Small intestine (tissue), 7 donors: ENCODE measurements around the gene SACS. TPM values are rescaled to one million over a fixed set of nuclear protein-coding genes. Genes with fewer than 3 reads are reported as not detected.
A peak's percentile ranks its signal among the peaks of the same experiment; 100 is the strongest.

ENCODE experiments used
- DNase-seq, 2 donors: peaks; one replicate each; pipeline versions ENCODE4 v3.0.0 to v3.0.0-alpha.2; 2013
- FAIRE-seq: peaks from 2 replicates; lab custom pipeline; 2012; peaks lifted over from hg19 to GRCh38; lab: Jason Lieb, UNC
- H3K27ac ChIP-seq, 3 donors: one replicate each; pipeline ENCODE4 v1.5.1; 2013; ENCODE audit warnings: low read length in 2 of 3, mild to moderate bottlenecking in 2 of 3, control low read depth in 1 of 3, inconsistent platforms in 1 of 3, low read depth in 1 of 3, moderate library complexity in 1 of 3
- H3K27me3 ChIP-seq, 3 donors: one replicate each; pipeline ENCODE4 v1.6.1; 2013; ENCODE audit warnings: low read length in 3 of 3, inconsistent platforms in 1 of 3; ENCODE audit not compliant: control insufficient read depth in 3 of 3, insufficient read depth in 3 of 3
- H3K36me3 ChIP-seq, 3 donors: one replicate each; pipeline ENCODE4 v1.6.1; 2013; ENCODE audit warnings: low read length in 3 of 3, inconsistent platforms in 1 of 3, low read depth in 1 of 3, mild to moderate bottlenecking in 1 of 3, moderate library complexity in 1 of 3; ENCODE audit not compliant: control insufficient read depth in 3 of 3, insufficient read depth in 2 of 3
- H3K4me1 ChIP-seq, 3 donors: one replicate each; pipeline ENCODE4 v1.6.1; 2013; ENCODE audit warnings: low read length in 2 of 3, inconsistent platforms in 1 of 3, low read depth in 1 of 3, mild to moderate bottlenecking in 1 of 3, moderate library complexity in 1 of 3; ENCODE audit not compliant: control insufficient read depth in 3 of 3, insufficient read depth in 2 of 3
- H3K4me3 ChIP-seq, 3 donors: one replicate each; pipeline ENCODE4 v1.5.1; 2013; ENCODE audit warnings: low read length in 3 of 3, control low read depth in 1 of 3, inconsistent platforms in 1 of 3, low read depth in 1 of 3, mild to moderate bottlenecking in 1 of 3, moderate library complexity in 1 of 3
- H3K9me3 ChIP-seq, 2 donors: one replicate each; pipeline ENCODE4 v1.6.1; 2013; ENCODE audit warnings: low read depth in 1 of 2, low read length in 1 of 2; ENCODE audit not compliant: control insufficient read depth in 2 of 2, insufficient read depth in 1 of 2
- WGBS, 3 donors: extraction: QIAGEN DNeasy Blood & Tissue Kit; methylation state at CpG; one replicate each; pipeline ENCODE4 v1.1.7; 2013; 5-methylcytosine and 5-hydroxymethylcytosine counted together
- polyA plus RNA-seq, 4 donors: library from polyadenylated mRNA; stranded (reverse) in 3 of 4; unstranded in 1 of 4; fragments of 200-250 nt in 3 of 4; fragments of 120-200 nt in 1 of 4; gene quantifications; one replicate each; pipeline versions ENCODE4 v1.2.1 to v1.2.3, GENCODE V29; 2013
- donor health status: healthy with polysubstance abuse.
- donor health status: control.
- donor health status: control.
- donor health status: Bipolar disorder and iron deficiency.
- donor health status: healthy.

Gene SACS
- polyA plus RNA-seq, 4 donors = 0.67 to 2.7 (median 1.1) TPM

DNA sequence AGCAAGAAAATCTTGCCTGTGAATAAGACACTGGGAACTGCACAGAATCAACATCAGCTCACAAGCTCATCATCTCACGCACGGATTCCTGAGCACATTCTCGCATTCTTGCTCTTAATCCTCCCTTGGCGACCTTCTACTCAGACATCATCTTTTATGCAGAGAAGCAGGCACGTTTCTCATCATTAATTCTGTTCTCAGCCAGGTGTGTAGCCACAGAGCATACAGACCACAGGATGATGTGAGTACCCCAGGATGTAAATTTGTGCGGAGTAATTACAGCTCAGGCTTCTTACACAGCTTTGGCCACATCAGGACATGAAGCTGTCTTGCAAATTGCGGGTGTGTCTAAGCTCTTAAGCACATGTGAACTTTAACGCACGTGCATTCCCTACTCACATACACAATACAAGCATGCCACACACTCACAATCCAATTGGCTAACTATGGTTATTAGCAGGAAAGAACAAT is 36.5 kb upstream of the SACS start:
- no peaks in the 10 kb centered on the region for H3K36me3 ChIP-seq
- H3K4me3 ChIP-seq = no peak overlapping the region
- DNase-seq (no peak), FAIRE-seq (no peak)
- peaks cover 0 to 9% (median 0%) of the 10 kb centered on the region in 3 donors for H3K4me1 ChIP-seq
- no peaks in the 10 kb centered on the region for H3K9me3 ChIP-seq
- no peak overlapping the region for H3K27ac ChIP-seq
- H3K27me3 ChIP-seq = peaks cover 0 to 9% (median 0%) of the 10 kb centered on the region in 3 donors
- WGBS, 3 donors = 59 to 67% (median 64%) methylated on average over 9 of the region's 9 CpGs

GRCh38 chr13:23468811-23469210 is 35.3 kb upstream of the SACS start:
- Histone ChIP-seq H3K27me3 (peaks cover 0 to 9% (median 0%) of the 10 kb centered on the region in 3 donors), H3K4me3 (no peak overlapping the region), H3K4me1 (peaks cover 0 to 9% (median 0%) of the 10 kb centered on the region in 3 donors), H3K27ac (no peak overlapping the region), H3K36me3 (no peaks in the 10 kb centered on the region), H3K9me3 (no peaks in the 10 kb centered on the region)
- FAIRE-seq (no peak), DNase-seq (no peak)
- 57 to 76% (median 66%) methylated on average over 3 of the region's 3 CpGs for WGBS, 3 donors

- DNase-seq (no peak), FAIRE-seq (no peak)
- Histone ChIP-seq H3K4me3 (no peak overlapping the region), H3K4me1 (peaks cover 0 to 9% (median 0%) of the 10 kb centered on the region in 3 donors), H3K9me3 (no peaks in the 10 kb centered on the region), H3K27ac (no peak overlapping the region), H3K27me3 (peaks cover 0 to 9% (median 0%) of the 10 kb centered on the region in 3 donors), H3K36me3 (no peaks in the 10 kb centered on the region)
- WGBS, 3 donors = 77 to 85% (median 84%) methylated on average over 3 of the region's 3 CpGs
Observed at GRCh38 chr13:23467932-23468278, 34.4 kb upstream of the SACS start.

DNA sequence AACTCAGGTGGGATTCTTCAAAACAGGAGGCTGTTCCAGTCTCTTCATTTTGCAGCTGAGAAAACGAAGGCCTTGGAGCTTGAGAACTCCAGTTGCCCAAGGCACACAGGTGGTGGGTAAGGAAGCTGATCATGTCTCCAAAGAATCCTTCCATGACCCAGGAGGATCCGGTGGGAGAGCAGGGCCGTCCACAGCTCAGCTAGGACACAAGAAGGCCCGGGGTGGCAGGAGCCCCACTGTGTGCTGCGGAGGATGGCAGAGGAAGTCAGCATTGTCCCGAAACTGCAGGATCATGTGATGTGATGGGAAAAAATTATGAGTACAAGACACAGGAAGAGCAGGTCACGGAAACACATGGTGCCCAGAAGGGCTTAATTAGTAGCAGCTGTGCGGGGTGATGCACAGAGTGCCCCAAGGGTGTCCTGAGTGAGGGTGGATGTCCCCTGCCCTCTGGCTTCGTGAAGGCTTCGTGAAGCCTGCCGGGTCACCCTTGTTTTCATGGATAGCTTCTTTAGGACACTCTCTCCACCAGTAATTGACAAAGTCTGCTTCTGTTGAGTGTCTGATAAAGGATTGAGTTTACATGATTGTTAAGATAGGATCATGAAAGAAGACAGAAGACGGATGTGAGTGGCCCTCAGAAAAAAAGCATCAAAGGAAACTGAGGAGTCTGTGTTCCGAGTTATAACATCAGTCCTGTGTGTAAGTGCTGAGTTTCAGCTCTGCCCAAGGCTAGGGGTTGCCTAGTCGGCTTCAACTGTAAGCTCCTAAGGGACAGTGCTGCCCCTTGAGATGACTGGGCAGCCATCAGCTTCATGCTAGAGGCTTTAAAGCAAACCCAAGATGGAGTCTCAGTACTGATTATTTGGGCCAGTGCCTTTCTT is 33.8 kb upstream of the SACS start:
- FAIRE-seq = no peak
- H3K9me3 ChIP-seq = no peaks in the 10 kb centered on the region
- DNase-seq = no peak
- H3K27ac ChIP-seq = no peak overlapping the region
- 74 to 80% (median 79%) methylated on average over 14 of the region's 14 CpGs for WGBS, 3 donors
- peaks cover 0 to 9% (median 0%) of the 10 kb centered on the region in 3 donors for H3K4me1 ChIP-seq
- peaks cover 0 to 9% (median 0%) of the 10 kb centered on the region in 3 donors for H3K27me3 ChIP-seq
- no peak overlapping the region for H3K4me3 ChIP-seq
- H3K36me3 ChIP-seq = no peaks in the 10 kb centered on the region

- Histone ChIP-seq H3K36me3 (no peaks in the 10 kb centered on the region), H3K4me1 (peaks cover 0 to 9% (median 0%) of the 10 kb centered on the region in 3 donors), H3K9me3 (no peaks in the 10 kb centered on the region), H3K27ac (peak overlapping the region; percentile 21 to 55 (median 45)), H3K4me3 (peak overlapping the region in 2 of 3 donors; percentile 37 to 43), H3K27me3 (peaks cover 0 to 9% (median 0%) of the 10 kb centered on the region in 3 donors)
- 1 to 3% (median 1%) methylated on average over 50 to 64 of the region's 64 CpGs for WGBS, 3 donors
- DNase-seq (peak; percentile 32 to 70), FAIRE-seq (no peak)
Observed at GRCh38 chr13:23466144-23467002, 32.9 kb upstream of the SACS start.

DNA sequence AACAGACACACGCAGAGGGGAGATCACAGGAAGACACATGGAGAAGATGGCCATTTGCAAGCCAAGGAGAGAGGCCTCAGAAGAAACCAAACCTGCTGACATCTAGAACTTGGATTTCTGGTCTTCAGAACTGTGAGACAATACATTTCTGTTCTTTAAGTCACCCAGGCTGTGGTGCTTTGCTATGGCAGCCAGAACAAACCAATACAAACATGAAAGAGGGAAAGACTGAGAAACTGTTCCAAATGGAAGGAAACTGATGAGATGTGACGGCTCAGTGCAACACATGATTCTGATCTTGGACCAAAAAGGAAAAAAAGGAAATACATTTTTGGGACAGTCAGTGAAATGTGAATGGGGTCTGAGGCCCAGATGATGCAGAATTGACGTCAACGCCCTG is 30.2 kb upstream of the SACS start:
- Histone ChIP-seq H3K27me3 (peaks cover 0 to 9% (median 0%) of the 10 kb centered on the region in 3 donors), H3K36me3 (no peaks in the 10 kb centered on the region), H3K27ac (no peak overlapping the region), H3K4me1 (peaks cover 0 to 9% (median 0%) of the 10 kb centered on the region in 3 donors), H3K4me3 (no peak overlapping the region), H3K9me3 (no peaks in the 10 kb centered on the region)
- FAIRE-seq (no peak), DNase-seq (no peak)
- WGBS, 3 donors = 89 to 92% (median 91%) methylated on average over 4 of the region's 4 CpGs

- DNase-seq = no peak
- Histone ChIP-seq H3K4me1 (peaks cover 0 to 9% (median 0%) of the 10 kb centered on the region in 3 donors), H3K27me3 (peaks cover 0 to 9% (median 0%) of the 10 kb centered on the region in 3 donors), H3K27ac (no peak overlapping the region), H3K4me3 (no peak overlapping the region), H3K36me3 (no peaks in the 10 kb centered on the region), H3K9me3 (no peaks in the 10 kb centered on the region)
- no peak for FAIRE-seq
- WGBS, 3 donors = 26 to 50% (median 31%) methylated on average over 3 of the region's 3 CpGs
Observed at GRCh38 chr13:23462815-23463559, 29.5 kb upstream of the SACS start.
